HG03066 (cell line): Measurements from ENCODE around the gene LHX4.

Experiments
- ATAC-seq: cut with Tn5 transposase; IDR thresholded peaks from one replicate; pipeline ENCODE4 v1.9.1; 2021; ENCODE audit warnings: low read depth; ENCODE audit not compliant: unreplicated experiment

LHX4 gene

GRCh38 chr1:180288940-180289339 lies 58.9 kb downstream of the LHX4 start:
- no peak for ATAC-seq

GRCh38 chr1:180290265-180291001 lies 60.4 kb downstream of the LHX4 start:
- ATAC-seq = no peak

GRCh38 chr1:180291004-180291403 lies 60.9 kb downstream of the LHX4 start:
- no peak for ATAC-seq

- ATAC-seq = no peak
Observed at GRCh38 chr1:180294711-180295110, 64.6 kb downstream of the LHX4 start.

- no peak for ATAC-seq
Observed at GRCh38 chr1:180295999-180296398, 65.9 kb downstream of the LHX4 start.

GRCh38 chr1:180299479-180300221 lies 69.6 kb downstream of the LHX4 start:
- no peak for ATAC-seq

GRCh38 chr1:180301135-180301742 lies 71.2 kb downstream of the LHX4 start:
- ATAC-seq = no peak

- ATAC-seq = no peak
Observed at GRCh38 chr1:180309338-180309737, 79.3 kb downstream of the LHX4 start.

- ATAC-seq = no peak
Observed at GRCh38 chr1:180310095-180310494, 80.0 kb downstream of the LHX4 start.

GRCh38 chr1:180311011-180311730 lies 81.1 kb downstream of the LHX4 start:
- ATAC-seq = no peak

- ATAC-seq = no peak
Observed at GRCh38 chr1:180312926-180313325, 82.9 kb downstream of the LHX4 start.

- no peak for ATAC-seq
Observed at GRCh38 chr1:180327089-180327488, 97.0 kb downstream of the LHX4 start.
